ENCODE results near the gene ITPK1. TPM values are rescaled to one million over a fixed set of nuclear protein-coding genes. Genes with fewer than 3 reads are reported as not detected.

ITPK1 gene
- total RNA-seq, 1 experiment from 2014 or later: 38.5 TPM

GRCh38 chr14:92995620-92996019, 120.1 kb downstream of the ITPK1 start:
- no peak overlapping the region for H3K27ac ChIP-seq (ENCODE audit: low read depth, low read length, poor library complexity, severe bottlenecking)
- CTCF ChIA-PET: interaction anchor here (0.6 kb wide), 1 partner anchor 40 kb away, joined by 5 read pairs; no protein-coding TSS in a partner anchor
- intact Hi-C loops (cut with micrococcal nuclease; ENCODE audit: unreplicated experiment): no loop called here
- no peaks in the 10 kb centered on the region for H3K9me3 ChIP-seq (ENCODE audit: low read depth, low read length, poor library complexity, severe bottlenecking)
- no peak overlapping the region for H3K4me3 ChIP-seq (ENCODE audit: low read depth, low read length, poor library complexity, severe bottlenecking)
- no peak for DNase-seq (ENCODE audit: low spot score)
- no TSS peak for BruUV-seq (replicated peaks)
- TF ChIP-seq CTCF (conservative IDR thresholded peaks at IDR 0.05; ENCODE audit: low read depth, low read length) (no peak), EZH2 (IDR thresholded peaks at IDR 0.05; ENCODE audit: borderline replicate concordance, low read depth, low read length, poor library complexity, severe bottlenecking) (no peak)
- POLR2A ChIA-PET (ENCODE audit: low non-redundant PET): no interaction called here
- no peaks in the 10 kb centered on the region for H3K36me3 ChIP-seq (ENCODE audit: insufficient read depth, low read length, poor library complexity, severe bottlenecking)
- H3K4me1 ChIP-seq (ENCODE audit: insufficient read depth, low read length, poor library complexity, severe bottlenecking): no peaks in the 10 kb centered on the region
- H3K27me3 ChIP-seq (replicated peaks; ENCODE audit: insufficient read depth, low read depth, low read length, poor library complexity): no peaks in the 10 kb centered on the region

- TF ChIP-seq EZH2 (IDR thresholded peaks at IDR 0.05; ENCODE audit: borderline replicate concordance, low read depth, low read length, poor library complexity, severe bottlenecking) (no peak), CTCF (conservative IDR thresholded peaks at IDR 0.05; ENCODE audit: low read depth, low read length) (no peak)
- Histone ChIP-seq H3K36me3 (ENCODE audit: insufficient read depth, low read length, poor library complexity, severe bottlenecking) (no peaks in the 10 kb centered on the region), H3K27ac (ENCODE audit: low read depth, low read length, poor library complexity, severe bottlenecking) (no peak overlapping the region), H3K4me1 (ENCODE audit: insufficient read depth, low read length, poor library complexity, severe bottlenecking) (no peaks in the 10 kb centered on the region), H3K4me3 (ENCODE audit: low read depth, low read length, poor library complexity, severe bottlenecking) (no peak overlapping the region), H3K27me3 (replicated peaks; ENCODE audit: insufficient read depth, low read depth, low read length, poor library complexity) (no peaks in the 10 kb centered on the region), H3K9me3 (ENCODE audit: low read depth, low read length, poor library complexity, severe bottlenecking) (no peaks in the 10 kb centered on the region)
- intact Hi-C loops (cut with micrococcal nuclease; ENCODE audit: unreplicated experiment): no loop called here
- DNase-seq (ENCODE audit: low spot score): no peak
- no TSS peak for BruUV-seq (replicated peaks)
- ChIA-PET CTCF (interaction anchor here (0.7 kb wide), 1 partner anchor 884 kb away, joined by 3 read pairs; no protein-coding TSS in a partner anchor), POLR2A (ENCODE audit: low non-redundant PET) (no interaction called here)
Observed at GRCh38 chr14:92994942-92995341, 120.8 kb downstream of the ITPK1 start.

GRCh38 chr14:92994131-92994676, 121.5 kb downstream of the ITPK1 start:
- CTCF ChIA-PET: no interaction called here
- POLR2A ChIA-PET (ENCODE audit: low non-redundant PET): no interaction called here
- Histone ChIP-seq H3K9me3 (ENCODE audit: low read depth, low read length, poor library complexity, severe bottlenecking) (no peaks in the 10 kb centered on the region), H3K4me1 (ENCODE audit: insufficient read depth, low read length, poor library complexity, severe bottlenecking) (peaks cover 4% of the 10 kb centered on the region), H3K4me3 (ENCODE audit: low read depth, low read length, poor library complexity, severe bottlenecking) (no peak overlapping the region), H3K27ac (ENCODE audit: low read depth, low read length, poor library complexity, severe bottlenecking) (no peak overlapping the region), H3K36me3 (ENCODE audit: insufficient read depth, low read length, poor library complexity, severe bottlenecking) (no peaks in the 10 kb centered on the region), H3K27me3 (replicated peaks; ENCODE audit: insufficient read depth, low read depth, low read length, poor library complexity) (no peaks in the 10 kb centered on the region)
- no peak for DNase-seq (ENCODE audit: low spot score)
- BruUV-seq (replicated peaks): no TSS peak
- no peak for TF ChIP-seq EZH2 (IDR thresholded peaks at IDR 0.05; ENCODE audit: borderline replicate concordance, low read depth, low read length, poor library complexity, severe bottlenecking)
- TF ChIP-seq CTCF (conservative IDR thresholded peaks at IDR 0.05; ENCODE audit: low read depth, low read length): no peak
- intact Hi-C loops (cut with micrococcal nuclease; ENCODE audit: unreplicated experiment): no loop called here

Data from A673 (cell line).